C4-2B (cell line): ENCODE results near the gene KCNJ10.
A peak's percentile ranks its signal among the peaks of the same experiment; 100 is the strongest.

ENCODE experiments used
- H3K27ac ChIP-seq: fragments of 450-650 bp; 2 replicates; pipeline ENCODE4 v1.5.1; 2017
- CTCF ChIP-seq: fragments of 450-650 bp; conservative IDR thresholded peaks from 2 replicates; pipeline ENCODE4 v1.5.1; 2017; ENCODE audit warnings: mild to moderate bottlenecking
- ZFX ChIP-seq: fragments of 450-650 bp; IDR thresholded peaks from 2 replicates; pipeline ENCODE4 v1.6.1; 2017

Gene KCNJ10

GRCh38 chr1:160104486-160104885 is 34.5 kb upstream of the KCNJ10 start:
- TF ChIP-seq CTCF: no peak
- TF ChIP-seq ZFX: no peak
- no peak overlapping the region for H3K27ac ChIP-seq

- TF ChIP-seq ZFX (no peak), CTCF (no peak)
- no peak overlapping the region for H3K27ac ChIP-seq
Observed at GRCh38 chr1:160103658-160104408, 33.9 kb upstream of the KCNJ10 start.

- peak overlapping the region; percentile 28 for H3K27ac ChIP-seq
- no peak for TF ChIP-seq CTCF
- TF ChIP-seq ZFX: no peak
Observed at GRCh38 chr1:160101717-160102522, 32.0 kb upstream of the KCNJ10 start.

- H3K27ac ChIP-seq: peak overlapping the region; percentile 28
- TF ChIP-seq ZFX (no peak), CTCF (peak; percentile 99)
Observed at GRCh38 chr1:160101037-160101716, 31.2 kb upstream of the KCNJ10 start.

GRCh38 chr1:160099716-160100375 is 29.9 kb upstream of the KCNJ10 start:
- TF ChIP-seq CTCF: no peak
- no peak for TF ChIP-seq ZFX
- H3K27ac ChIP-seq: no peak overlapping the region

- TF ChIP-seq CTCF: no peak
- no peak for TF ChIP-seq ZFX
- peak overlapping the region; percentile 24; the same call in 1 of the 2 replicates for H3K27ac ChIP-seq
Observed at GRCh38 chr1:160098852-160099561, 29.0 kb upstream of the KCNJ10 start.
